ENCODE data around the gene ERC2.

DNA sequence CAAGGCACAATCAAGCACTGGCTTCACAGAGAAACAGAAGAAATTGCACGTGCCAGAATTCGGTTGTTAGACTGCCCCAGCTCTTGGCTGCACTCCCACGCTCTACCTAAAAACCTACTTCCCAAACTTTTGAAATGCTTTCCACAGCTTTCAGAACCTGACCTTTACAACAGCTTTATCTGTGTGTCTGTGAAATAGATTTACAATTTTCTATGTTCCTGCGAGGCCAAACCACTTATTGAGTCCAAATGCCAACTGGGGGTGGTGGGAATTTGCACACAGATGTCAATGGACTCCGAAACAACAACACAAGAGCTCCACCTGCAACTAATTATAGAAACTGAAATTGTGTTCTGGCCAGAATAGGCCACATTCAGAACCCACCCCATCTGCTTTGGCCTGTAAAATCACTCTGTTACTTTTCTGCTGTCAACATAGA is 44.6 kb downstream of the ERC2 start:
- TF ChIP-seq POLR2AphosphoS5 (IDR thresholded peaks at IDR 0.05) (no peak), POLR2A (IDR thresholded peaks at IDR 0.05) (no peak), EP300 (IDR thresholded peaks at IDR 0.05) (no peak)
- TF ChIP-seq, protein P1, sequence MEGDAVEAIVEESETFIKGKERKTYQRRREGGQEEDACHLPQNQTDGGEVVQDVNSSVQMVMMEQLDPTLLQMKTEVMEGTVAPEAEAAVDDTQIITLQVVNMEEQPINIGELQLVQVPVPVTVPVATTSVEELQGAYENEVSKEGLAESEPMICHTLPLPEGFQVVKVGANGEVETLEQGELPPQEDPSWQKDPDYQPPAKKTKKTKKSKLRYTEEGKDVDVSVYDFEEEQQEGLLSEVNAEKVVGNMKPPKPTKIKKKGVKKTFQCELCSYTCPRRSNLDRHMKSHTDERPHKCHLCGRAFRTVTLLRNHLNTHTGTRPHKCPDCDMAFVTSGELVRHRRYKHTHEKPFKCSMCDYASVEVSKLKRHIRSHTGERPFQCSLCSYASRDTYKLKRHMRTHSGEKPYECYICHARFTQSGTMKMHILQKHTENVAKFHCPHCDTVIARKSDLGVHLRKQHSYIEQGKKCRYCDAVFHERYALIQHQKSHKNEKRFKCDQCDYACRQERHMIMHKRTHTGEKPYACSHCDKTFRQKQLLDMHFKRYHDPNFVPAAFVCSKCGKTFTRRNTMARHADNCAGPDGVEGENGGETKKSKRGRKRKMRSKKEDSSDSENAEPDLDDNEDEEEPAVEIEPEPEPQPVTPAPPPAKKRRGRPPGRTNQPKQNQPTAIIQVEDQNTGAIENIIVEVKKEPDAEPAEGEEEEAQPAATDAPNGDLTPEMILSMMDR (IDR thresholded peaks at IDR 0.05) = no peak

Measured in upper lobe of left lung (tissue), 4 donors.